GM21423 (cell line): ENCODE measurements around the gene SLC6A6.

ENCODE experiments used
- ATAC-seq: cut with Tn5 transposase; IDR thresholded peaks from one replicate; pipeline ENCODE4 v1.9.1; 2021; ENCODE audit warnings: mild to moderate bottlenecking, moderate library complexity; ENCODE audit not compliant: unreplicated experiment

Gene SLC6A6

GRCh38 chr3:14481018-14481645 lies 78.7 kb downstream of the SLC6A6 start:
- ATAC-seq = no peak

- ATAC-seq = no peak
Measured at GRCh38 chr3:14481646-14482036, 79.2 kb downstream of the SLC6A6 start.

GRCh38 chr3:14482271-14482721 lies 79.9 kb downstream of the SLC6A6 start:
- no peak for ATAC-seq

- ATAC-seq = no peak
Measured at GRCh38 chr3:14483286-14483685, 80.9 kb downstream of the SLC6A6 start.

GRCh38 chr3:14484741-14485140 lies 82.3 kb downstream of the SLC6A6 start:
- ATAC-seq = no peak

- no peak for ATAC-seq
Measured at GRCh38 chr3:14485981-14486380, 83.6 kb downstream of the SLC6A6 start.

- no peak for ATAC-seq
Measured at GRCh38 chr3:14486460-14486859, 84.1 kb downstream of the SLC6A6 start.

GRCh38 chr3:14487086-14487485 lies 84.7 kb downstream of the SLC6A6 start:
- ATAC-seq = no peak

- no peak for ATAC-seq
Measured at GRCh38 chr3:14487821-14488220, 85.4 kb downstream of the SLC6A6 start.

- ATAC-seq = no peak
Measured at GRCh38 chr3:14488286-14489041, 86.1 kb downstream of the SLC6A6 start.

- ATAC-seq = no peak
Measured at GRCh38 chr3:14489641-14490040, 87.2 kb downstream of the SLC6A6 start.

GRCh38 chr3:14490255-14490654 lies 87.8 kb downstream of the SLC6A6 start:
- no peak for ATAC-seq

- ATAC-seq = no peak
Measured at GRCh38 chr3:14490831-14491230, 88.4 kb downstream of the SLC6A6 start.

- no peak for ATAC-seq
Measured at GRCh38 chr3:14491396-14492190, 89.2 kb downstream of the SLC6A6 start.

GRCh38 chr3:14492948-14493881 lies 90.8 kb downstream of the SLC6A6 start:
- ATAC-seq = no peak

- ATAC-seq = no peak
Measured at GRCh38 chr3:14494279-14494972, 92.0 kb downstream of the SLC6A6 start.

GRCh38 chr3:14494973-14495300 lies 92.5 kb downstream of the SLC6A6 start:
- no peak for ATAC-seq

GRCh38 chr3:14496351-14496750 lies 93.9 kb downstream of the SLC6A6 start:
- no peak for ATAC-seq

- ATAC-seq = no peak
Measured at GRCh38 chr3:14497321-14497720, 94.9 kb downstream of the SLC6A6 start.

GRCh38 chr3:14502472-14502871 lies 100.1 kb downstream of the SLC6A6 start:
- ATAC-seq = no peak
